IMR-90 (cell line): Measurements from ENCODE around the gene CCDC32. TPM values are rescaled to one million over a fixed set of nuclear protein-coding genes. Genes with fewer than 3 reads are reported as not detected.

Experiments used
- ATAC-seq: fragments of 200-7000 bp; cut with Tn5 transposase; 2 replicates; pipeline ENCODE4 v1.9.1; 2020; ENCODE audit warnings: low read depth, mild to moderate bottlenecking, moderate library complexity
- BruUV-seq: library from RNA; stranded (reverse); fragments of 400-500 nt; replicated peaks from 2 replicates; lab custom pipeline; 2021; lab: Mats Ljungman, UMichigan
- CTCF ChIA-PET: fragments of 300-600 bp; formaldehyde crosslinking; extraction: SDS; loops from one replicate; lab custom pipeline; 2021; ENCODE audit warnings: antibody characterized with exemption; lab: Yijun Ruan, JAX
- POLR2A ChIA-PET: fragments of 300-600 bp; sonication (Branson Sonifier 250); formaldehyde crosslinking; loops from one replicate; lab custom pipeline; 2022; ENCODE audit warnings: antibody characterized with exemption; ENCODE audit not compliant: unreplicated experiment; lab: Charles Lee
- DNase-seq: peaks from one replicate; pipeline ENCODE4 v3.0.0; 2013
- H2AFZ ChIP-seq: replicated peaks from 2 replicates; pipeline ENCODE3; 2013; ENCODE audit warnings: low read length, mild to moderate bottlenecking; ENCODE audit not compliant: poor library complexity
- H2AK5ac ChIP-seq: 2 replicates; pipeline ENCODE4 v1.6.1; 2013; ENCODE audit warnings: low read depth, low read length, inconsistent platforms
- H2AK9ac ChIP-seq: replicated peaks from 2 replicates; pipeline ENCODE3; 2013; ENCODE audit warnings: mild to moderate bottlenecking, low read depth, low read length, moderate library complexity; ENCODE audit not compliant: poor library complexity
- H2BK120ac ChIP-seq: 2 replicates; pipeline ENCODE4 v1.6.1; 2013; ENCODE audit warnings: low read depth, low read length, inconsistent platforms
- H2BK15ac ChIP-seq: 3 replicates; pipeline ENCODE4 v1.6.1; 2013; ENCODE audit warnings: low read depth, low read length, inconsistent platforms
- H2BK20ac ChIP-seq: 2 replicates; pipeline ENCODE4 v1.6.1; 2013; ENCODE audit warnings: low read depth, mild to moderate bottlenecking, inconsistent platforms, low read length, moderate library complexity
- H2BK5ac ChIP-seq: 2 replicates; pipeline ENCODE4 v1.6.1; 2013; ENCODE audit warnings: mild to moderate bottlenecking, low read depth, low read length, inconsistent platforms; ENCODE audit not compliant: poor library complexity, severe bottlenecking
- H3K14ac ChIP-seq: replicated peaks from 2 replicates; pipeline ENCODE4 v1.6.1; 2013; ENCODE audit warnings: low read depth, low read length, inconsistent platforms
- H3K18ac ChIP-seq: 2 replicates; pipeline ENCODE4 v1.6.1; 2013; ENCODE audit warnings: low read depth, low read length, control low read depth
- H3K23ac ChIP-seq: 2 replicates; pipeline ENCODE4 v1.6.1; 2013; ENCODE audit warnings: low read depth, low read length, inconsistent platforms
- H3K27ac ChIP-seq: 2 replicates; pipeline ENCODE4 v1.5.1; 2013; ENCODE audit warnings: mild to moderate bottlenecking, control low read depth, low read length; ENCODE audit not compliant: insufficient read depth
- H3K27me3 ChIP-seq: 2 replicates; pipeline ENCODE4 v1.6.1; 2013; ENCODE audit warnings: low read length; ENCODE audit not compliant: control insufficient read depth, insufficient read depth
- H3K36me3 ChIP-seq: 2 replicates; pipeline ENCODE4 v1.6.1; 2013; ENCODE audit warnings: low read length, mixed read lengths; ENCODE audit not compliant: control insufficient read depth, insufficient read depth
- H3K4ac ChIP-seq: 2 replicates; pipeline ENCODE4 v1.6.1; 2013; ENCODE audit warnings: low read depth, low read length, inconsistent platforms
- H3K4me1 ChIP-seq: 2 replicates; pipeline ENCODE4 v1.6.1; 2013; ENCODE audit warnings: low read length, mixed read lengths; ENCODE audit not compliant: control insufficient read depth, insufficient read depth
- H3K4me2 ChIP-seq: 2 replicates; pipeline ENCODE4 v1.6.1; 2013; ENCODE audit warnings: low read depth, mild to moderate bottlenecking, control low read depth, low read length, moderate library complexity
- H3K4me3 ChIP-seq: 2 replicates; pipeline ENCODE4 v1.5.1; 2013; ENCODE audit warnings: low read depth, mild to moderate bottlenecking, control low read depth, low read length, moderate library complexity; ENCODE audit not compliant: insufficient read depth
- H3K56ac ChIP-seq: 2 replicates; pipeline ENCODE4 v1.6.1; 2013; ENCODE audit warnings: low read length, inconsistent platforms; ENCODE audit not compliant: insufficient read depth; ENCODE audit errors: extremely low read depth
- H3K79me1 ChIP-seq, 2 experiments: 2 replicates each; pipeline ENCODE4 v1.6.1; 2013; ENCODE audit warnings: low read length in 2 of 2, inconsistent platforms in 1 of 2, low read depth in 1 of 2
- H3K9ac ChIP-seq: 2 replicates; pipeline ENCODE4 v1.6.1; 2013; ENCODE audit warnings: low read depth, low read length, control low read depth
- H3K9me1 ChIP-seq: 2 replicates; pipeline ENCODE4 v1.6.1; 2013; ENCODE audit warnings: low read length, inconsistent platforms; ENCODE audit not compliant: insufficient read depth
- H3K9me3 ChIP-seq: 2 replicates; pipeline ENCODE4 v1.6.1; 2013; ENCODE audit warnings: low read length; ENCODE audit not compliant: control insufficient read depth, insufficient read depth
- H4K20me1 ChIP-seq: 2 replicates; pipeline ENCODE4 v1.6.1; 2013; ENCODE audit warnings: low read length, inconsistent platforms; ENCODE audit not compliant: insufficient read depth
- H4K5ac ChIP-seq: 2 replicates; pipeline ENCODE4 v1.6.1; 2013; ENCODE audit warnings: mild to moderate bottlenecking, low read depth, low read length, control low read depth
- H4K8ac ChIP-seq, 2 experiments: 2 replicates each; pipeline ENCODE4 v1.6.1; 2013; ENCODE audit warnings: low read depth in 2 of 2, low read length in 2 of 2, control low read depth in 1 of 2, inconsistent platforms in 1 of 2
- H4K91ac ChIP-seq: 2 replicates; pipeline ENCODE4 v1.6.1; 2013; ENCODE audit warnings: low read depth, low read length, inconsistent platforms; ENCODE audit not compliant: insufficient read depth
- BHLHE40 ChIP-seq: fragments of 150-350 bp; IDR thresholded peaks from 2 replicates; pipeline ENCODE4 v1.6.1; 2016; ENCODE audit warnings: mild to moderate bottlenecking, low read depth, low read length
- CTCF ChIP-seq: conservative IDR thresholded peaks from 2 replicates; pipeline ENCODE4 v1.5.1; 2012; ENCODE audit warnings: mild to moderate bottlenecking, low read depth, low read length, improper control_type of control experiment
- MXI1 ChIP-seq: IDR thresholded peaks from 2 replicates; pipeline ENCODE4 v1.6.1; 2012; ENCODE audit warnings: low read depth, mild to moderate bottlenecking, low read length, moderate library complexity, borderline replicate concordance
- RFX5 ChIP-seq: IDR thresholded peaks from 2 replicates; pipeline ENCODE4 v1.8.0; 2012; ENCODE audit warnings: low read depth, mild to moderate bottlenecking, low read length, moderate library complexity
- SMC3 ChIP-seq: fragments of 150-350 bp; IDR thresholded peaks from 2 replicates; pipeline ENCODE4 v1.6.1; 2016; ENCODE audit warnings: low read depth, mild to moderate bottlenecking, antibody characterized with exemption, low read length, moderate library complexity
- WGBS, 2 experiments: methylation state at CpG; one replicate each; pipeline versions ENCODE4 v1.1.5 to v1.1.7; 2013; ENCODE audit warnings: missing lambda C conversion rate in 2 of 2; ENCODE audit not compliant: insufficient read length in 1 of 2; ENCODE audit errors: extremely low coverage in 2 of 2; 5-methylcytosine and 5-hydroxymethylcytosine counted together
- dilution Hi-C: fragments of 300-500 bp; cut with HindIII; formaldehyde crosslinking; loops from one replicate; pipeline ENCODE4 v1.14.3; 2018; ENCODE audit warnings: low sequenced_read_pairs; ENCODE audit not compliant: unreplicated experiment
- in situ Hi-C: fragments of 300-500 bp; cut with MboI; formaldehyde crosslinking; loops from 3 replicates; pipeline ENCODE4 v1.14.3; 2019; ENCODE audit warnings: low sequenced_read_pairs, inconsistent platforms, mixed read lengths
- intact Hi-C: fragments of 100-400 bp; cut with micrococcal nuclease; formaldehyde crosslinking; loops from 2 replicates; pipeline ENCODE4 v1.10.0; 2022
- polyA plus RNA-seq, 3 experiments: library from polyadenylated mRNA; depleted of rRNA; stranded (reverse); fragments of >200 nt; gene quantifications; 2 replicates each; pipeline ENCODE4 v1.2.3, GENCODE V29; 2012; ENCODE audit warnings: low replicate concordance in 1 of 3
- total RNA-seq: library from RNA; depleted of rRNA; stranded (reverse); fragments of >200 nt; gene quantifications from 2 replicates; pipeline ENCODE4 v1.2.3, GENCODE V29; 2012
- TF ChIP-seq, protein P1 (sequence below): fragments of 150-350 bp; IDR thresholded peaks from 2 replicates; pipeline ENCODE4 v1.6.1; 2016; ENCODE audit warnings: low read depth, mild to moderate bottlenecking, low read length, moderate library complexity, borderline replicate concordance

Gene CCDC32
- total and polyA plus RNA-seq, 2 of the 4 experiments (the other 2 are of a cell fraction) = 14.8 to 15.1 TPM

- H3K23ac ChIP-seq = no peak overlapping the region
- intact Hi-C loops = no loop called here
- no peak for TF ChIP-seq CTCF
- no peak for TF ChIP-seq MXI1
- no peak for TF ChIP-seq SMC3
- no peak for TF ChIP-seq BHLHE40
- TF ChIP-seq, protein P1, sequence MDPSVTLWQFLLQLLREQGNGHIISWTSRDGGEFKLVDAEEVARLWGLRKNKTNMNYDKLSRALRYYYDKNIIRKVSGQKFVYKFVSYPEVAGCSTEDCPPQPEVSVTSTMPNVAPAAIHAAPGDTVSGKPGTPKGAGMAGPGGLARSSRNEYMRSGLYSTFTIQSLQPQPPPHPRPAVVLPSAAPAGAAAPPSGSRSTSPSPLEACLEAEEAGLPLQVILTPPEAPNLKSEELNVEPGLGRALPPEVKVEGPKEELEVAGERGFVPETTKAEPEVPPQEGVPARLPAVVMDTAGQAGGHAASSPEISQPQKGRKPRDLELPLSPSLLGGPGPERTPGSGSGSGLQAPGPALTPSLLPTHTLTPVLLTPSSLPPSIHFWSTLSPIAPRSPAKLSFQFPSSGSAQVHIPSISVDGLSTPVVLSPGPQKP = no peak
- TF ChIP-seq RFX5 = no peak
- no peak overlapping the region for H2AFZ ChIP-seq
- no peak overlapping the region for H2BK20ac ChIP-seq
- no peak overlapping the region for H3K27ac ChIP-seq
- H4K91ac ChIP-seq = no peak overlapping the region
- H3K9ac ChIP-seq = no peak overlapping the region
- H2BK15ac ChIP-seq = no peak overlapping the region
- H2AK9ac ChIP-seq = no peak overlapping the region
- no peaks in the 10 kb centered on the region for H3K9me3 ChIP-seq
- H3K36me3 ChIP-seq = no peaks in the 10 kb centered on the region; the same call in 1 of the 2 replicates
- H2BK5ac ChIP-seq = no peak overlapping the region
- H4K5ac ChIP-seq = no peak overlapping the region
- in situ Hi-C loops = no loop called here
- no peak overlapping the region for H3K4ac ChIP-seq
- H4K8ac ChIP-seq = no peak overlapping the region
- no peaks in the 10 kb centered on the region for H3K4me1 ChIP-seq
- no peak overlapping the region for H3K18ac ChIP-seq
- H4K20me1 ChIP-seq = no peaks in the 10 kb centered on the region
- no CpG with 5 or more reads among the region's 3 CpGs for WGBS, 2 experiments
- no peak overlapping the region for H2AK5ac ChIP-seq
- H3K4me2 ChIP-seq = no peak overlapping the region
- H3K27me3 ChIP-seq = no peaks in the 10 kb centered on the region
- no peak overlapping the region for H3K56ac ChIP-seq
- H2BK120ac ChIP-seq = no peak overlapping the region
- no peaks in the 10 kb centered on the region for H3K79me1 ChIP-seq
- dilution Hi-C loops = no loop called here
- DNase-seq (no peak), ATAC-seq (no peak)
- H3K4me3 ChIP-seq = no peak overlapping the region
- CTCF ChIA-PET = interaction anchor here (0.6 kb wide), 1 partner anchor 105 kb away, joined by 3 read pairs; no protein-coding TSS in a partner anchor
- H3K14ac ChIP-seq = no peak overlapping the region
- no TSS peak for BruUV-seq
- POLR2A ChIA-PET = no interaction called here
- peaks cover 9% of the 10 kb centered on the region; the same call in 1 of the 2 replicates for H3K9me1 ChIP-seq
Measured at GRCh38 chr15:40543082-40543481, 21.8 kb downstream of the CCDC32 start.
